ENCODE data around the gene MPND.

DNA sequence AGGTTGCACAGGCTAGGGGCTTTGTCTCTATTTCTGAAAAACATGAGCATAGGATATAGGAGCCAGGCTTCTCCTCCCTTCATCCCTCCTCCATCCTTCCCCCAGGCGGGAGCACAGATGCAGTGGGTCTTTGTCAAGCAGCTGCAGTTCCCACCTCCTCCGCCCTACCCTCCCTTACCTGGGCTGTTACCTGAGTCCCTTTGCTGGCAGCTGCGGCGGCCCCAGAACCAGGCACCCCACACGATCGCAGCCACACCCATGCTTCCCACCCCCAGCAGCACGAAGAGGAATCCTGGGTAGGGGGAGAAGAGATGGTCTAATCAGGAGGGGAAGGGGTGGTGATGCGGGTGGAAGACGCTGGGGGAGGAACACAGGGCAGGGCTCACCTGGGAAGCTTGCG, 49.0 kb upstream of the MPND start:
- TF ChIP-seq, protein P1, sequence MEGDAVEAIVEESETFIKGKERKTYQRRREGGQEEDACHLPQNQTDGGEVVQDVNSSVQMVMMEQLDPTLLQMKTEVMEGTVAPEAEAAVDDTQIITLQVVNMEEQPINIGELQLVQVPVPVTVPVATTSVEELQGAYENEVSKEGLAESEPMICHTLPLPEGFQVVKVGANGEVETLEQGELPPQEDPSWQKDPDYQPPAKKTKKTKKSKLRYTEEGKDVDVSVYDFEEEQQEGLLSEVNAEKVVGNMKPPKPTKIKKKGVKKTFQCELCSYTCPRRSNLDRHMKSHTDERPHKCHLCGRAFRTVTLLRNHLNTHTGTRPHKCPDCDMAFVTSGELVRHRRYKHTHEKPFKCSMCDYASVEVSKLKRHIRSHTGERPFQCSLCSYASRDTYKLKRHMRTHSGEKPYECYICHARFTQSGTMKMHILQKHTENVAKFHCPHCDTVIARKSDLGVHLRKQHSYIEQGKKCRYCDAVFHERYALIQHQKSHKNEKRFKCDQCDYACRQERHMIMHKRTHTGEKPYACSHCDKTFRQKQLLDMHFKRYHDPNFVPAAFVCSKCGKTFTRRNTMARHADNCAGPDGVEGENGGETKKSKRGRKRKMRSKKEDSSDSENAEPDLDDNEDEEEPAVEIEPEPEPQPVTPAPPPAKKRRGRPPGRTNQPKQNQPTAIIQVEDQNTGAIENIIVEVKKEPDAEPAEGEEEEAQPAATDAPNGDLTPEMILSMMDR (IDR thresholded peaks at IDR 0.05): no peak
- TF ChIP-seq POLR2A (IDR thresholded peaks at IDR 0.05): no peak

All from Peyer's patch (tissue), 4 donors.